ENCODE results near the gene FZD2. TPM values are rescaled to one million over a fixed set of nuclear protein-coding genes. Genes with fewer than 3 reads are reported as not detected.

FZD2 gene
- total and polyA plus RNA-seq, 9 of the 15 experiments (the other 6 are each of a cell fraction or from before 2014, with no cell fraction given) = 0.03 to 4.5 (median 1.1) TPM; not detected in 1

GRCh38 chr17:44591206-44591605, 33.9 kb downstream of the FZD2 start:
- 23% methylated on average over 4 of the region's 4 CpGs for WGBS (ENCODE audit: insufficient coverage, low coverage, missing lambda C conversion rate)
- intact Hi-C loops (cut with micrococcal nuclease) = no loop called here
- H3K79me2 ChIP-seq (ENCODE audit: control insufficient read depth, insufficient read depth, low read length) = no peaks in the 10 kb centered on the region

More at GRCh38 chr17:44591206-44591605, 33.9 kb downstream of the FZD2 start:
- Histone ChIP-seq H3K9me1 (ENCODE audit: control insufficient read depth, insufficient read depth, low read length) (no peaks in the 10 kb centered on the region), H3K9me3 (replicated peaks; ENCODE audit: control insufficient read depth, insufficient read depth, low read depth, low read length) (peaks cover 2% of the 10 kb centered on the region; the same call in 1 of the 2 replicates), H3K27ac (ENCODE audit: extremely low read depth, low read depth, low read length) (no peak overlapping the region), H3K4me1 (replicated peaks in 1 of 2; ENCODE audit: control insufficient read depth in 2 of 2, insufficient read depth in 2 of 2, low read length in 2 of 2) (peaks cover 0 to 3% of the 10 kb centered on the region in 2 experiments; a peak in 2 of 5 replicates), H4K20me1 (replicated peaks; ENCODE audit: control insufficient read depth, insufficient read depth, low read length) (peaks cover 7% of the 10 kb centered on the region), H3K4me3 (no peak overlapping the region), H3K27me3 (ENCODE audit: control insufficient read depth in 2 of 2, insufficient read depth in 2 of 2, low read length in 2 of 2) (peaks cover 16 to 60% of the 10 kb centered on the region in 2 experiments; a peak in 4 of 5 replicates), H3K9ac (ENCODE audit: insufficient read depth in 1 of 2, low read depth in 2 of 2, low read length in 2 of 2) (no peak overlapping the region), H3K36me3 (ENCODE audit: control insufficient read depth, insufficient read depth, low read length) (no peaks in the 10 kb centered on the region), H2AFZ (ENCODE audit: low read depth, low read length) (no peak overlapping the region), H3K4me2 (ENCODE audit: insufficient read depth, low read length) (no peak overlapping the region)
- ATAC-seq (no peak), DNase-seq (ENCODE audit: extremely low read depth in 1 of 4, low spot score in 3 of 4) (no peak), FAIRE-seq (no peak)
- ChIA-PET CTCF (ENCODE audit: low intra/inter-chr PET ratio) (no interaction called here), POLR2A (no interaction called here)
- no peak for TF ChIP-seq HDAC6 (IDR thresholded peaks at IDR 0.05; ENCODE audit: low read depth, low read length)
- TF ChIP-seq CLOCK (CRISPR knock-in tag; IDR thresholded peaks at IDR 0.05; ENCODE audit: borderline replicate concordance) = no peak
- TF ChIP-seq PML (IDR thresholded peaks at IDR 0.05; ENCODE audit: low read length) = no peak
- no peak for TF ChIP-seq HMG20B (CRISPR knock-in tag; IDR thresholded peaks at IDR 0.05)
- no peak for TF ChIP-seq ZNF436 (CRISPR knock-in tag; IDR thresholded peaks at IDR 0.05)
- TF ChIP-seq PHF8 (IDR thresholded peaks at IDR 0.05; ENCODE audit: borderline replicate concordance, low read length) = no peak
- TF ChIP-seq NR2F6 (CRISPR knock-in tag; IDR thresholded peaks at IDR 0.05) = no peak
- no peak for TF ChIP-seq ZNF217 (CRISPR knock-in tag; IDR thresholded peaks at IDR 0.05)
- no peak for TF ChIP-seq CHCHD3 (CRISPR knock-in tag; IDR thresholded peaks at IDR 0.05)
- TF ChIP-seq ZKSCAN1 (IDR thresholded peaks at IDR 0.05; ENCODE audit: low read depth, low read length) = no peak
- TF ChIP-seq, protein P1, sequence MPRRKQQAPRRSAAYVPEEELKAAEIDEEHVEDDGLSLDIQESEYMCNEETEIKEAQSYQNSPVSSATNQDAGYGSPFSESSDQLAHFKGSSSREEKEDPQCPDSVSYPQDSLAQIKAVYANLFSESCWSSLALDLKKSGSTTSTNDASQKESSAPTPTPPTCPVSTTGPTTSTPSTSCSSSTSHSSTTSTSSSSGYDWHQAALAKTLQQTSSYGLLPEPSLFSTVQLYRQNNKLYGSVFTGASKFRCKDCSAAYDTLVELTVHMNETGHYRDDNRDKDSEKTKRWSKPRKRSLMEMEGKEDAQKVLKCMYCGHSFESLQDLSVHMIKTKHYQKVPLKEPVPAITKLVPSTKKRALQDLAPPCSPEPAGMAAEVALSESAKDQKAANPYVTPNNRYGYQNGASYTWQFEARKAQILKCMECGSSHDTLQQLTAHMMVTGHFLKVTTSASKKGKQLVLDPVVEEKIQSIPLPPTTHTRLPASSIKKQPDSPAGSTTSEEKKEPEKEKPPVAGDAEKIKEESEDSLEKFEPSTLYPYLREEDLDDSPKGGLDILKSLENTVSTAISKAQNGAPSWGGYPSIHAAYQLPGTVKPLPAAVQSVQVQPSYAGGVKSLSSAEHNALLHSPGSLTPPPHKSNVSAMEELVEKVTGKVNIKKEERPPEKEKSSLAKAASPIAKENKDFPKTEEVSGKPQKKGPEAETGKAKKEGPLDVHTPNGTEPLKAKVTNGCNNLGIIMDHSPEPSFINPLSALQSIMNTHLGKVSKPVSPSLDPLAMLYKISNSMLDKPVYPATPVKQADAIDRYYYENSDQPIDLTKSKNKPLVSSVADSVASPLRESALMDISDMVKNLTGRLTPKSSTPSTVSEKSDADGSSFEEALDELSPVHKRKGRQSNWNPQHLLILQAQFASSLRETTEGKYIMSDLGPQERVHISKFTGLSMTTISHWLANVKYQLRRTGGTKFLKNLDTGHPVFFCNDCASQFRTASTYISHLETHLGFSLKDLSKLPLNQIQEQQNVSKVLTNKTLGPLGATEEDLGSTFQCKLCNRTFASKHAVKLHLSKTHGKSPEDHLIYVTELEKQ (CRISPR knock-in tag; IDR thresholded peaks at IDR 0.05) = no peak
- no peak for TF ChIP-seq PRMT5 (CRISPR knock-in tag; IDR thresholded peaks at IDR 0.05)
- no peak for TF ChIP-seq ZFP36 (IDR thresholded peaks at IDR 0.05; ENCODE audit: low read depth, low read length, partially characterized antibody)
- TF ChIP-seq ZNF57 (CRISPR knock-in tag; IDR thresholded peaks at IDR 0.05) = no peak
- no peak for TF ChIP-seq ETV6 (IDR thresholded peaks at IDR 0.05; ENCODE audit: borderline replicate concordance in 1 of 2, low read depth in 2 of 2, low read length in 1 of 2)
- TF ChIP-seq ETV6 (CRISPR knock-in tag; IDR thresholded peaks at IDR 0.05; ENCODE audit: borderline replicate concordance) = no peak
- no peak for TF ChIP-seq CSDE1 (IDR thresholded peaks at IDR 0.05)
- no peak for TF ChIP-seq BCL6 (CRISPR knock-in tag; IDR thresholded peaks at IDR 0.05)
- TF ChIP-seq ADNP (tag; IDR thresholded peaks at IDR 0.05) = no peak
- no peak; a peak in 1 of 4 replicates for TF ChIP-seq HDAC1 (IDR thresholded peaks at IDR 0.05)
- in situ Hi-C loops (cut with MboI) = no loop called here
- no TSS peak for BruUV-seq (replicated peaks)

Data from K562 (cell line).